DND-41 (cell line): ENCODE measurements around the gene TBC1D1.

ENCODE experiments used
- ATAC-seq: fragments of 200-7000 bp; cut with Tn5 transposase; 3 replicates; pipeline ENCODE4 v1.9.1; 2021; ENCODE audit warnings: low read depth; ENCODE audit not compliant: insufficient read depth
- DNase-seq: peaks from one replicate; pipeline ENCODE4 v3.0.0-alpha.2; 2020
- H2AFZ ChIP-seq: 2 replicates; pipeline ENCODE4 v1.6.0; 2012; ENCODE audit warnings: low read depth, low read length
- H3K27ac ChIP-seq: 2 replicates; pipeline ENCODE4 v1.5.1; 2012; ENCODE audit warnings: low read length, inconsistent platforms
- H3K27me3 ChIP-seq: fragments of 200-600 bp; sonication (generic); 2 replicates; pipeline ENCODE4 v1.6.0; 2012; ENCODE audit warnings: low read length, mild to moderate bottlenecking, inconsistent platforms; ENCODE audit not compliant: insufficient read depth, poor library complexity
- H3K36me3 ChIP-seq: 2 replicates; pipeline ENCODE4 v1.5.1; 2012; ENCODE audit warnings: low read length, inconsistent platforms; ENCODE audit not compliant: insufficient read depth
- H3K4me1 ChIP-seq: 2 replicates; pipeline ENCODE4 v1.5.1; 2012; ENCODE audit warnings: mild to moderate bottlenecking, low read length; ENCODE audit not compliant: insufficient read depth
- H3K4me2 ChIP-seq: 2 replicates; pipeline ENCODE4 v1.6.0; 2012; ENCODE audit warnings: mild to moderate bottlenecking, moderate library complexity, low read length, inconsistent platforms; ENCODE audit not compliant: insufficient read depth
- H3K4me3 ChIP-seq, 2 experiments: fragments of 200-600 bp in 1 of 2; shearing (Covaris generic) in 1 of 2; 2 replicates each; pipeline ENCODE4 v1.5.1; 2012 to 2016; ENCODE audit warnings: inconsistent platforms in 2 of 2, low read length in 2 of 2, mild to moderate bottlenecking in 2 of 2, low read depth in 1 of 2, moderate library complexity in 1 of 2
- H3K79me2 ChIP-seq: 2 replicates; pipeline ENCODE4 v1.6.0; 2012; ENCODE audit warnings: low read length, inconsistent platforms; ENCODE audit not compliant: insufficient read depth
- H3K9ac ChIP-seq: 2 replicates; pipeline ENCODE4 v1.6.0; 2012; ENCODE audit warnings: low read depth, mild to moderate bottlenecking, inconsistent platforms, low read length, moderate library complexity
- H3K9me3 ChIP-seq: 2 replicates; pipeline ENCODE4 v1.5.1; 2012; ENCODE audit warnings: low read length, moderate library complexity, mild to moderate bottlenecking, inconsistent platforms; ENCODE audit not compliant: insufficient read depth, severe bottlenecking
- H4K20me1 ChIP-seq: 2 replicates; pipeline ENCODE4 v1.6.0; 2012; ENCODE audit warnings: low read length; ENCODE audit not compliant: insufficient read depth
- CTCF ChIP-seq: IDR thresholded peaks from 2 replicates; pipeline ENCODE4 v1.5.1; 2012; ENCODE audit warnings: borderline replicate concordance, low read length, moderate library complexity, mild to moderate bottlenecking; ENCODE audit not compliant: poor library complexity, severe bottlenecking; ENCODE audit errors: extremely low read depth
- EZH2 ChIP-seq: IDR thresholded peaks from 3 replicates; pipeline ENCODE4 v1.6.1; 2012; ENCODE audit warnings: borderline replicate concordance, low read depth, mild to moderate bottlenecking, moderate library complexity, low read length, inconsistent platforms; ENCODE audit not compliant: severe bottlenecking

The TBC1D1 gene

GRCh38 chr4:38154252-38154651 is 263.4 kb downstream of the TBC1D1 start:
- no peak for DNase-seq
- H4K20me1 ChIP-seq: no peaks in the 10 kb centered on the region
- no peaks in the 10 kb centered on the region for H3K27me3 ChIP-seq
- H3K9me3 ChIP-seq: no peaks in the 10 kb centered on the region
- no peaks in the 10 kb centered on the region for H3K79me2 ChIP-seq
- H3K36me3 ChIP-seq: no peaks in the 10 kb centered on the region
- H3K4me3 ChIP-seq: no peak overlapping the region
- no peak overlapping the region for H3K27ac ChIP-seq
- no peak overlapping the region for H2AFZ ChIP-seq
- no peaks in the 10 kb centered on the region for H3K4me1 ChIP-seq
- TF ChIP-seq CTCF: no peak
- no peak for TF ChIP-seq EZH2
- no peak for ATAC-seq
- no peak overlapping the region for H3K9ac ChIP-seq
- no peak overlapping the region for H3K4me2 ChIP-seq

- no peak for DNase-seq
- Histone ChIP-seq H3K27me3 (no peaks in the 10 kb centered on the region), H4K20me1 (no peaks in the 10 kb centered on the region), H3K4me2 (no peak overlapping the region), H3K4me1 (no peaks in the 10 kb centered on the region), H3K79me2 (no peaks in the 10 kb centered on the region), H3K36me3 (no peaks in the 10 kb centered on the region), H3K4me3 (no peak overlapping the region), H3K9ac (no peak overlapping the region), H3K9me3 (no peaks in the 10 kb centered on the region), H2AFZ (no peak overlapping the region), H3K27ac (no peak overlapping the region)
- TF ChIP-seq EZH2 (no peak), CTCF (no peak)
- ATAC-seq: no peak
These were observed 264.1 kb downstream of the TBC1D1 start for GRCh38 chr4:38154681-38155588.

- Histone ChIP-seq H3K27me3 (no peaks in the 10 kb centered on the region), H3K4me2 (no peak overlapping the region), H3K36me3 (no peaks in the 10 kb centered on the region), H3K9me3 (no peaks in the 10 kb centered on the region), H3K4me3 (no peak overlapping the region), H4K20me1 (no peaks in the 10 kb centered on the region), H2AFZ (no peak overlapping the region), H3K27ac (no peak overlapping the region), H3K4me1 (no peaks in the 10 kb centered on the region), H3K79me2 (no peaks in the 10 kb centered on the region), H3K9ac (no peak overlapping the region)
- no peak for ATAC-seq
- no peak for DNase-seq
- TF ChIP-seq CTCF (no peak), EZH2 (no peak)
These were observed 264.9 kb downstream of the TBC1D1 start for GRCh38 chr4:38155589-38156294.
